Immature natural killer cell (primary cell): ENCODE measurements around the gene GLYATL1B. TPM values are rescaled to one million over a fixed set of nuclear protein-coding genes. Genes with fewer than 3 reads are reported as not detected.
A peak's percentile ranks its signal among the peaks of the same experiment; 100 is the strongest.
"Not testable (repeated sequence)": the region's sequence is repeated elsewhere in the genome, so short reads cannot be mapped to it uniquely, and the experiment has no call there.

ENCODE experiments used
- DNase-seq, 3 donors: peaks; one replicate each; pipeline ENCODE4 v3.0.0; 2022; ENCODE audit warnings: mixed read lengths in 1 of 3
- H3K27ac Mint-ChIP-seq, 6 donors: one replicate each; pipeline ENCODE4 v1.8.0; 2020; ENCODE audit warnings: mixed read lengths in 6 of 6, mild to moderate bottlenecking in 5 of 6, inconsistent platforms in 4 of 6, moderate library complexity in 3 of 6
- H3K27me3 Mint-ChIP-seq, 3 donors: one replicate each; pipeline ENCODE4 v1.8.0; 2020 to 2021; ENCODE audit warnings: low read depth in 3 of 3, mild to moderate bottlenecking in 3 of 3, mixed read lengths in 3 of 3, moderate library complexity in 3 of 3, inconsistent platforms in 1 of 3
- H3K36me3 Mint-ChIP-seq, 3 donors: one replicate each; pipeline ENCODE4 v1.8.0; 2020; ENCODE audit warnings: mixed read lengths in 3 of 3, inconsistent platforms in 2 of 3, mild to moderate bottlenecking in 2 of 3
- H3K4me1 Mint-ChIP-seq, 2 donors: one replicate each; pipeline ENCODE4 v1.8.0; 2020; ENCODE audit warnings: inconsistent platforms in 2 of 2, mild to moderate bottlenecking in 2 of 2, mixed read lengths in 2 of 2, moderate library complexity in 1 of 2
- H3K4me3 Mint-ChIP-seq, 5 donors: one replicate each; pipeline ENCODE4 v1.8.0; 2020; ENCODE audit warnings: mild to moderate bottlenecking in 5 of 5, mixed read lengths in 5 of 5, inconsistent platforms in 3 of 5, moderate library complexity in 3 of 5
- H3K9me3 Mint-ChIP-seq, 6 donors: one replicate each; pipeline ENCODE4 v1.8.0; 2020; ENCODE audit warnings: mild to moderate bottlenecking in 6 of 6, mixed read lengths in 6 of 6, inconsistent platforms in 4 of 6, moderate library complexity in 3 of 6
- polyA plus RNA-seq, 3 donors: library from polyadenylated mRNA; unstranded; fragments of 300-500 nt; fragmentation: Illumina TruSeq; gene quantifications; one replicate each; pipeline ENCODE4 v1.2.3, GENCODE V29; 2021

Gene GLYATL1B, protein sequence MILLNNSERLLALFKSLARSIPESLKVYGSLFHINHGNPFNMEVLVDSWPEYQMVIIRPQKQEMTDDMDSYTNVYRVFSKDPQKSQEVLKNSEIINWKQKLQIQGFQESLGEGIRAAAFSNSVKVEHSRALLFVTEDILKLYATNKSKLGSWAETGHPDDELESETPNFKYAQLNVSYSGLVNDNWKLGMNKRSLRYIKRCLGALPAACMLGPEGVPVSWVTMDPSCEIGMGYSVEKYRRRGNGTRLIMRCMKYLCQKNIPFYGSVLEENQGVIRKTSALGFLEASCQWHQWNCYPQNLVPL
- not detected for polyA plus RNA-seq

DNA sequence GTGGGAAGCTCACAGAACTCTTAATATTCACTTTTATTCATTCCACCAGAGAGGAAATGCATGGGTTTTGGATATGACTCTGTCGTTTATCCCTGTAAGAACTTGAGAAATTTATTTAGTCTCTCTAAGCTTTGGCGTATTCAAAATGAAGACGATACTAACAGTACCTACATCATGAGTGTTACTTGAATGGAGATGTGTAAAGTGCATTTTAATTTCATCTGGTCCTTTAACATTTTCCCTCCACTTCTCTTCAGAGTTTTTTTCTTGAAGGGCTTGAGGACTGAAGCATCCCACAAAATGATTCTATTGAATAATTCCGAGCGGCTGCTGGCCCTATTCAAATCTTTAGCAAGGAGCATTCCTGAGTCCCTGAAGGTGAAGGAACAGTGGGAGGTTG, at the start of gene GLYATL1B:
TSS of gene GLYATL1B (plus strand) at position 301 of the 400 bp plus-strand sequence. CDS start at position 301, 0 bp downstream.
- H3K4me1 Mint-ChIP-seq, H3K9me3 Mint-ChIP-seq, H3K4me3 Mint-ChIP-seq, H3K27ac Mint-ChIP-seq, H3K36me3 Mint-ChIP-seq, DNase-seq: not testable (repeated sequence)
- H3K27me3 Mint-ChIP-seq: peaks cover 0 to 11% (median 4%) of the 10 kb centered on the region in 3 donors

DNA sequence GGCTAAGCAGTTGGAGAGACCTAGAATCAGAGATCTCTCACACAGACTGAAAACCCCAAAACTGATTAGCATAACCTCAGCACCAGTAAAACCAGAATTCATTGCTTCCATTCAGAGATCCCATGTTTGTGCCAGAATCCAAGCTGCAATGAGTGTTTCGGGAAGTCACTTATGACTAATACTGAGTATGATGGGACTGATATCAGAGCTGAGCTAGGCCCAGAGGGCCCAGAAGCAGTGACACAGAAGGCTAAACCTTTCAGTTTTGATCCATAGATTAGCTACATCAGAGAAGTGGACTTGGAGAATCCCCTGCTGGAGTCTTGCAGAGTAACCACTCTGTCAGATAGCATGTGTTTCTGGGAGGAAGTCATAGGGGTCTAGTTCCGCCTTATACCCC, 49.6 kb upstream of the GLYATL1B start:
- not testable (repeated sequence) for H3K27ac Mint-ChIP-seq, H3K4me1 Mint-ChIP-seq, H3K4me3 Mint-ChIP-seq, DNase-seq, H3K9me3 Mint-ChIP-seq, H3K36me3 Mint-ChIP-seq
- peaks cover 5 to 17% (median 7%) of the 10 kb centered on the region in 3 donors for H3K27me3 Mint-ChIP-seq

- H3K27me3 Mint-ChIP-seq: peaks cover 5 to 17% (median 7%) of the 10 kb centered on the region in 3 donors
- DNase-seq, H3K36me3 Mint-ChIP-seq, H3K27ac Mint-ChIP-seq, H3K4me1 Mint-ChIP-seq, H3K9me3 Mint-ChIP-seq, H3K4me3 Mint-ChIP-seq: not testable (repeated sequence)
Observed at GRCh38 chr11:59037434-59037833, 48.7 kb upstream of the GLYATL1B start.

DNA sequence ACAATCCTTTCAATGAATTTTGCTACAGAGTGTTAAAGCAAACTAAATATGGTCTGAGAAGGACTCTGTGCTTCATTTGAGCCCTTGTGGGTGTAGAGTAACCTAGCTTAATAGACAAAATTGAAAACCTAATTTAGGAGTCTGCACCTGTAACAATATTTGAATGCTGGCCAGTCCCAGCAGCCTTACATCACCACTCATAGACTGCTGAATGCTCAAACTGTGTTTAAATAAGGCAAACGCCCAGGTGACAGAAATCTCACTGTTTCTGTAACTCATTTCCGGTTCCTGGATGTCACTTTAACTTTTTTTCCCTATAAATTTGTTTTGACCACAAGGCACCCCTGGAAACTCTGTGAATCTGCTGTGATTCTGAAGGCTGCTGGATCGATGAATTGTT, 45.5 kb upstream of the GLYATL1B start:
- Mint-ChIP-seq H3K27me3 (peaks cover 6 to 9% (median 7%) of the 10 kb centered on the region in 3 donors), H3K27ac (no peak overlapping the region), H3K4me1 (no peaks in the 10 kb centered on the region), H3K36me3 (no peaks in the 10 kb centered on the region), H3K4me3 (no peak overlapping the region), H3K9me3 (no peaks in the 10 kb centered on the region)
- DNase-seq: no peak

GRCh38 chr11:59051383-59051782, 34.7 kb upstream of the GLYATL1B start:
- not testable (repeated sequence) for H3K4me1 Mint-ChIP-seq, H3K4me3 Mint-ChIP-seq, DNase-seq, H3K36me3 Mint-ChIP-seq, H3K9me3 Mint-ChIP-seq, H3K27ac Mint-ChIP-seq
- peaks cover 0 to 11% (median 2%) of the 10 kb centered on the region in 3 donors for H3K27me3 Mint-ChIP-seq

DNA sequence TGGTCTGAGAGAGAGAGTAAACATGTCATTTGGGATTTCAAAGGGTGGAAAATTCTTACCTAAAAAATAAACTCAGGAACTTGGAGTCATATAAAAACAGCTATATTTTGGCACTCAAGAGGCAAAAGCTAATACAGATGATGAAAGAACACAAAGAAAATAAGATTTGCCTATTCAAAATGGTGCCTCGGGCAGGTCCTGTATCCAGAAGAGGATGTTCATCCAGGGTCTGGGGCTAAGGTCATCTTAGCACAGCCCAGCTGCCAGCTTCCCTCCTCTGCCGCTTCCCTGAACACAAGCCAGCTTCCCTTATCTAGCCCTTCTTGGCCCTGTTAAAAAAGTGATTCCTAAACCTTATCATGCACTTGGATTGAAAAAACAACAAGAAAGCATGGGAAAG, 33.8 kb upstream of the GLYATL1B start:
- peaks cover 0 to 15% (median 3%) of the 10 kb centered on the region in 3 donors for H3K27me3 Mint-ChIP-seq
- DNase-seq, H3K27ac Mint-ChIP-seq, H3K4me1 Mint-ChIP-seq, H3K4me3 Mint-ChIP-seq, H3K36me3 Mint-ChIP-seq, H3K9me3 Mint-ChIP-seq: not testable (repeated sequence)

DNA sequence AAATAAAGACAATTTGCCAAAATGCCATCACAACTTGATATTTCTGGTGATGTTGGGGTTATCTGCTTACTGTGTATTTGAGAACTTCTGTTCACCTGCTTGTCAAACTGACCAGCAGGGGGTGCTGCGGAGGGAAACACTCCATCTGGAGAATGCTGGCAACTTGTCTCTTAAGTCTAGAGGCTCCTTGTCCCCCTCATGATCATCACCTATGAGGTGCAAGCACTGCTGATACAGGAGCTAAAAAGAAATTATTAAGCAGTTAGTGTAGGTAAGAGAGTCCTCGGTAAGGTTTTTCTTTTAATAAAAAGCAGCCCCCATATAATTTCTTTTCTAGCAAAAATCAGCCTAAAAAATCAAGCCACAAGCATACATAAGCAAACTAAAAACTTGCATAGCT, 32.7 kb upstream of the GLYATL1B start:
- H3K4me3 Mint-ChIP-seq: no peak overlapping the region
- no peak overlapping the region for H3K27ac Mint-ChIP-seq
- no peaks in the 10 kb centered on the region for H3K36me3 Mint-ChIP-seq

GRCh38 chr11:59058120-59059033, 27.7 kb upstream of the GLYATL1B start:
- peaks cover 10 to 11% of the 10 kb centered on the region in 2 donors for H3K4me1 Mint-ChIP-seq

More for the DNA sequence above, 32.7 kb upstream of the GLYATL1B start:
- Mint-ChIP-seq H3K4me1 (peaks cover 7% of the 10 kb centered on the region in 2 donors), H3K27me3 (peaks cover 0 to 19% (median 9%) of the 10 kb centered on the region in 3 donors), H3K9me3 (no peaks in the 10 kb centered on the region)
- peak; percentile 59 to 69 (median 60) for DNase-seq

GRCh38 chr11:59060096-59060495, 26.0 kb upstream of the GLYATL1B start:
- not testable (repeated sequence) for H3K9me3 Mint-ChIP-seq, H3K4me3 Mint-ChIP-seq, H3K27ac Mint-ChIP-seq, DNase-seq, H3K36me3 Mint-ChIP-seq
- Mint-ChIP-seq H3K4me1 (peaks cover 10 to 11% of the 10 kb centered on the region in 2 donors), H3K27me3 (peaks cover 0 to 31% (median 13%) of the 10 kb centered on the region in 3 donors)

More at GRCh38 chr11:59058120-59059033, 27.7 kb upstream of the GLYATL1B start:
- peaks cover 0 to 25% (median 13%) of the 10 kb centered on the region in 3 donors for H3K27me3 Mint-ChIP-seq
- not testable (repeated sequence) for H3K9me3 Mint-ChIP-seq, H3K36me3 Mint-ChIP-seq
- H3K4me3 Mint-ChIP-seq: peak overlapping the region; percentile 60 to 67 (median 64)
- DNase-seq: peak; percentile 60 to 66 (median 63)
- peak overlapping the region in 1 of 6 donors; percentile 23 for H3K27ac Mint-ChIP-seq

DNA sequence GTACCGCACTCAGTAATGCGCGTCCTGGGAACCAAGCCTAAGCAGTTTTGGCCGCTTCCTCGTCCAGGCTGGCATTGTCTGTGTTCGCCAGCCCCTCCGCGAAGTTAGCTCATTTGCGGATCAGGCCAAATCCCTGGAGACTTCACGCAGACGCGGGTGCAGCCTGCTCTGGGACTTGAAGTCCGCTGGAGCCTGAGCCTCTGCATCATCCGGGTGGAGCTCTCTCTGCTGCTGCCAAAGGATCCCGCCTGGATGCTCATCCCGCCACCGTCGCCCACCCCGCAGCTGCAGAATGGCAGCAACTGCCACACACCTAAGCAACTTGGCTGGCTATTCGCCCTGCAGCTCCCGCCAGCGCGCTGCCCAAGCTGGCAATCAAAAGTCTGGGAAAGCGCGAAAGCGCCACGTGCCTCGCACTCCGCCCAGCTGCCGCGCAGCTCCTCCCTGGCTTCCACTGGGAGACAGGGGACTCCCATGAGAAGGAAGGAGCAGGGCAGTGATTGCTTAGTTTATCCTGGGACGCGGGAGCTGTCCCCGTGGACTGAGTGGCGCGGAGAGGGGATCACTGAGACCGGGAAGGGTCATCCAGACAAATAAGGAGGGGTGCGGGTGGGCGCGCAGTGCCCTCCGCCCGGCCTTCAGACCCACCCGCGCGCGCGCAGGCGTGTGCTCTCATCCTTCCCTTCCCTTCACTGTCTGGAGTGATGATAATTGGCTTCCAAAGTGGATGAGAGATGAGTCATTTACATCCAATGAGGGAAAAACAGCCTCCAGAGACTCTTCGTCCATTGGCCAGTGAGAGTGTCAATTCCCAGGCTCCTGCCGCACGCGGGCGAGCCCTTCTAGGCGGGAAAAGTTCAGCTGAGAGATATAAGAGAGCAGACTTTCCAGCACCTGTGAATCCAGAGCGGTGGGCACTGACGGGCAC, 23.2 kb upstream of the GLYATL1B start:
- Mint-ChIP-seq H3K9me3 (no peaks in the 10 kb centered on the region), H3K27me3 (peaks cover 0 to 28% (median 12%) of the 10 kb centered on the region in 3 donors), H3K4me1 (peaks cover 7 to 8% of the 10 kb centered on the region in 2 donors), H3K36me3 (no peaks in the 10 kb centered on the region), H3K27ac (no peak overlapping the region), H3K4me3 (no peak overlapping the region)
- no peak for DNase-seq

GRCh38 chr11:59063996-59064727, 21.9 kb upstream of the GLYATL1B start:
- H3K27me3 Mint-ChIP-seq: peaks cover 0 to 20% (median 3%) of the 10 kb centered on the region in 3 donors
- H3K4me1 Mint-ChIP-seq, H3K36me3 Mint-ChIP-seq, H3K27ac Mint-ChIP-seq, H3K9me3 Mint-ChIP-seq, H3K4me3 Mint-ChIP-seq, DNase-seq: not testable (repeated sequence)

- Mint-ChIP-seq H3K4me3 (no peak overlapping the region), H3K27me3 (peaks cover 1 to 13% (median 5%) of the 10 kb centered on the region in 3 donors), H3K9me3 (no peaks in the 10 kb centered on the region), H3K4me1 (no peaks in the 10 kb centered on the region), H3K27ac (no peak overlapping the region), H3K36me3 (no peaks in the 10 kb centered on the region)
- no peak for DNase-seq
Observed at GRCh38 chr11:59069087-59069486, 17.0 kb upstream of the GLYATL1B start.
